ENCODE data around the gene TRIM39.

The TRIM39 gene

DNA sequence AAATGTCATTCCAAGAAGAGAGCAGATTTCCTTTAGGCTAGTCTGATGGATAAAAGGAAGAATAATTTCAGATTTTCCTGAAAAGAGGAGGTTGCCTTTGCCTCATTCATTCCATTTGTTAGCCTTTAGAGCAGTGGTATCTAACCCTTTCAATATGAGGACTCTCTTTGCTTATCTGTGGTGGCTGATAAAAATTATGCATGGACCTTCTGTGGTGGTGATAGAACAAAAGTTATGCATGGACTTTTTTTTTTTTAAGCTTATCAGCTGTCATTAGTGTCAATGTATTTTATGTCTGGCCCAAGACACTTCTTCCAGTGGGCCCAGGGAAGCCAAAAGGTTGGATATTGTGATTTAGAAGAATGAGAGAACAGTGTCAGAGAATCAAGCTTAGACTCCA is 1.7 kb downstream of the TRIM39 start:
- no peak for DNase-seq

- DNase-seq: no peak
Measured at GRCh38 chr6:30329331-30329730, 2.6 kb downstream of the TRIM39 start.

GRCh38 chr6:30331981-30332380 is 5.3 kb downstream of the TRIM39 start:
- DNase-seq: no peak

GRCh38 chr6:30334075-30334783 is 7.5 kb downstream of the TRIM39 start:
- no peak for DNase-seq

DNA sequence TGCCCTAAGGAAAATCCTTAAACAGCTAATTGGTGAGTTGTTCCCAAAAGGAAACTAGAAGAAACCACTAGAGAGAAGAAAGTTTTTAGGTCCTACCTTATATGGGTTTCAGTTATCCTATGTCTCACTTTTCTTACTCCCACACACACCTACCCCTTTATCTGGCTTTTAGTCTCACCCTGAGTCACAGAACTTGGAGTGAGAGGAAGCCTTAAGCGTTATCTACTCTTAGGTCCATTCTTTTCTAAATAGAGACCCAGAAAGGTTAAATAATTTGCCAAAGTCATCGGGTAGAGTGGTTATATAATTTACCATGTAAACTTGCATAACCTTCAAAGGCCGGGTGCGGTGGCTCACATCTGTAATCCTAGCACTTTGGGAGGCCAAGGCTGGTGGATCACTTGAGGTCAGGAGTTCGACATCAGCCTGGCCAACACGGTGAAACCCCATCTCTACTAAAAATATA is 13.9 kb downstream of the TRIM39 start:
- DNase-seq: no peak

DNA sequence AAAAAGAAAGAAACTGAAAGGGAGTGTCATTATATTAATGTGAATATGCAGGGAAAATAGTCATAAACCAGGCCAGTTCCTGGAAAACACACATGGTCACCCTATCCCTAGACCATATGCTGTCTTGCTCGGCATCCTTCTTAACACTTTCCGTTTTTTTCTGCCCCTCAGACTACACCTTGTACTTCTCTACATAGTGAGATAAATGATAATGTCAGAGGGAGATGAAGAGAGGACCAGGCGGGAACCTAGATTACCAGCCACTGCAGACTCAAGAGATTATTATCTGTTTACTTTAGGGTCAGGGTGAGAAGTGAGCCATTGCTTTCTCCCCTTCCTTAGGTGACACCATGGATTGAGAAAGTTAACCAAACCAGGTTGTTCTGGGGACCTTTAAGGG is 14.5 kb downstream of the TRIM39 start:
- DNase-seq: no peak

DNA sequence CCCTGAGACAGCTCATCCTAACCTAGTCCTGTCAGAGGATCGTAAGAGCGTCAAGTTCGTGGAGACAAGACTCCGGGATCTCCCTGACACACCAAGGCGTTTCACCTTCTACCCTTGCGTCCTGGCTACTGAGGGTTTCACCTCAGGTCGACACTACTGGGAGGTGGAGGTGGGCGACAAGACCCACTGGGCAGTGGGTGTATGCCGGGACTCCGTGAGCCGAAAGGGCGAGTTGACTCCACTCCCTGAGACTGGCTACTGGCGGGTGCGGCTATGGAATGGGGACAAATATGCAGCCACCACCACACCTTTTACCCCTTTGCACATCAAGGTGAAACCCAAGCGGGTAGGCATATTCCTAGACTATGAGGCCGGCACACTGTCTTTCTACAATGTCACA is 15.0 kb downstream of the TRIM39 start:
- DNase-seq: no peak

GRCh38 chr6:30344191-30344867 is 17.6 kb downstream of the TRIM39 start:
- no peak for DNase-seq

DNA sequence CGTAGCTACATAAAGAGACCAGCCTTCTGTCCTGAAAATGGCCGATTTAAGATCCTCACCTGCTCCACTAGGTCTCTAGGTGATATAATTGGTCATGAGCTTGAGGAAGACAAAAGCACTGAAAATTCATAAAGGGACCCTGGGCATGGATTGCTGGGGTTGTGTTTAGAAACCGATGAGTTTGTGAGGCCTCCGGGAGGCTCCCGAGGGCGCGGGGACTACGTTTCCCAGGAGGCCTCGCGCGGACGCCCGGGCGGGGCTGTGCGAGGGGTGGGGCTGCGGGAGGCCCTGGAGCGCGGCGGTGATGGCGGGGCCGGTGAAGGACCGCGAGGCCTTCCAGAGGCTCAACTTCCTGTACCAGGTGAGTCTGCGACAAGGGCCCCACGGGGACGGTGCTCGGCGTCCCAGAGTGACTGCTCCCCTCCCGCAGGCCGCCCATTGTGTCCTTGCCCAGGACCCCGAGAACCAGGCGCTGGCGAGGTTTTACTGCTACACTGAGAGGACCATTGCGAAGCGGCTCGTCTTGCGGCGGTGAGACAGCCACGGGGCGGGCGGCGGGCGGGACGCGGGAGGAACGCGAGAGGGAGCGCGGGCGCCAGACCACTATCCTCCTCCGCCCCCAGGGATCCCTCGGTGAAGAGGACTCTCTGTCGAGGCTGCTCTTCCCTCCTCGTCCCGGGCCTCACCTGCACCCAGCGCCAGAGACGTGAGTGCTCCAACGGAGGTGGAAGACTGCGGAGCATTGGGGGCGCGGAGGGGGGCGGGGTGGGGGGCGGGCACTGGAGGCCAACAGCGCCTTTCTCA is 18.3 kb downstream of the TRIM39 start, which contains the start of gene RPP21:
Gene RPP21 (plus strand): TSS at position 289 of the 804 bp plus-strand sequence. CDS start 16 bp downstream, at position 305.
- peak; percentile 73 for DNase-seq

DNA sequence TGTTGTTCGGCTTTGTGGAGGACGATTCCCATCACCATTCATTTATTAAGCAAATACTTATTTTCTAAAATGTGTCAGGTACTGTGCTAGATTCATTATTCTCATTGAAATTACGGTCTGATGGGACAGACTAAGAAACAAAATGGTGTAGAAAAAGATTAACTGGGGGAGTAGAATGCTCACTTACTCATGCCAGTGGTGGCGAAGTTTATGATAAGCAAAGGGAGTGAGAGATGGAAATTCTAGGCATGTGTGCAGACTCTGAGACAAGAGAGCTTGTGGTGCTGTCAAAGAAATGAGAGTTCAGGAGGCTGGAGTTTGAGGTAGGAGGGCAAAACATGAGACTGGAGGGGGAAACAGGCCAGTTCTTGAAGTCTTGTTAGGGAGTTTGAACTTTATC is 19.1 kb downstream of the TRIM39 start:
- no peak for DNase-seq

GRCh38 chr6:30348957-30349356 is 22.2 kb downstream of the TRIM39 start:
- no peak for DNase-seq

- DNase-seq: no peak
Measured at GRCh38 chr6:30349421-30350177, 22.9 kb downstream of the TRIM39 start.

DNA sequence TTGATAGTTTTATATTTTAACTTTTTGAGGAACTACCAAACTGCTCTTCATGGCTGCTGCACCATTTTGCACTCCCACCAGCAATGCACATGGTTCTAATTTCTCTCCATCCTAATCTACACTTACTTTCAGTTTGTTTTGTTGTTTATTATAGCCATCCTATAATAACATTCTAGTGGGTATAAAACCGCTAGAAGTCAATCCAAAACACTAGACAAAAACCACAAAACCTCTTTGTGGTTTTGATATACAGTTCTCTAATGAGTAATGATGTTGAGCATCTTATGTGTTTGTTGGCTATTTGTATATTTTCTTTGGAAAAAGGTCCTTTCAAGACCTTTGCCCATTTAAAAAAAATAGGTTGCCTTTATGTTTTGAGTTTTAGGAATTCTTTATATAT is 23.8 kb downstream of the TRIM39 start:
- DNase-seq: no peak

DNA sequence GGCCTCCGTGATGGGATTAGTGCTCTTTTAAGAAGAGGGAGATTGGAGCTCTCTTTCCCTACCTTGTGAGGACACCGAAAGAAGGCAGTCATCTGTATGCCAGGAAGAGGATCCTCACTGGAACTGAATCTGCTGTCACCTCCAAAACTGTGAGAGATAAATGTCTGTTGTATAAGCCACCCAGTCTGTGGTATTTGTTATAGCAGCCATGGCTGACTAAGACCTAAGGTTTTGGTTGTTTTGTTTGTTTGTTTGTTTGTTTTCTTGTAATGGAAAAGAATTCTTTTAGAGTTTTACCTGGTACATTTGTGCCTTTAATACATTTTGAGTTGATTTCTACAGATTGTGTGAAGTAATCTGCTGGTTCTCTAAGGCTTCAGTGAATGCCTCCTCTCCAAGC is 25.8 kb downstream of the TRIM39 start:
- no peak for DNase-seq

GRCh38 chr6:30355281-30355680 is 28.6 kb downstream of the TRIM39 start:
- DNase-seq: no peak

DNA sequence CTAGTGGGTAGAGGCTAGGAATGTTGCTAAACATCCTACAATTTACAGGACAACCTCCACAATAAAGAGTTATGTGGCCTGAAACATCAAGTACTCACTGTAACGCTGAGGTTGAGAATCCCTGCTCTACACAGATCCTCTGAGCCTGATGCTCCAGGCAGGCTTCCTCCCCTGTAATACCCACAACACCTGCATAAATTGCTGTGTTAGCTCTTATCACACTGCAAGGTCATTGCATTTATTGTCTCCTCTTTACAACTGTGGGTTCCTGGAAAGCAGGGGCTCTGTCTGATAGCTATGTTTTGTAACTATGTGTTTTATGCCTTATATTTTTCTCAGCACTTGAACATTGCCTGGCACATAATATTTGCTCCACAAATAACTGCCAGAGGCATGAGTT is 29.8 kb downstream of the TRIM39 start:
- DNase-seq: no peak

- peak; percentile 1 for DNase-seq
Measured at GRCh38 chr6:30357678-30358540, 31.2 kb downstream of the TRIM39 start.

DNA sequence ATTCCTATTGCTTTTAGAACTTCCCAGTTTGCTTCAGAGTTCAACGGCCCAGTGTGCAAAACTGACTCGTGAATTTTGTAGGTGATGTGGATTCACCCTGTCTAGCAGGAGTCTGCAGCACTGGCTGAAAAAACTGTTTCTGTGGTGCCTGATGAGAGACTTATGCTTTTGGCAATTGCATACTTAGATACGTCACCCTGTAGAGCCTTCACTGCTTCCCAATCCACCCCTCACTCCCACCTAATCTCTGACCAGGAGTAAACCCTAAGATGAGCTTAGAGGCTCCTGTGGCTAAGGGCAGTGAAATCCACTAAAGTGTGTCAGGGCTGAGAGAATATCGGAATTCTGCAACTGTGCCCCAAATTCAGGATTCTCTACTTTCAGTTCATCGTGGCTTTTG is 32.5 kb downstream of the TRIM39 start:
- no peak for DNase-seq

DNA sequence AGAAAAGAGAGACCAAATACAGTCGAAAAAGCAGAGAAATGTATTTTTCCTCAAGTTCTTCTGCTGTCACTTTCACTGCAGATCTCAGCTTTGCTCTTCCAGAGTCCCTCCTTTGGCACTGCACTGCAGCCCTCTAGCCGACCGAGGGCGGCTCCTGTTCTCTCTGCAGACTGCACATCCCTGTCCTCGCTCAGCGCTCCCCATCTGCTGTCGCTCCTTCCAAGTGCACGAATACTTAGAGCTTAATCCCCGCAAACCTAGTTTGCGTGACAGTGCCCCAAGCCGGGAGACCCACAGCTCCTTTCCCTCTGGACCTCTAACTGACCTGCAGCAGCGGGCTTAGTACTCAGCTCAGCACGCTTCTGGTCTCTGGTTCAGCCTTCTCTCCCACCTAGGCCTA is 33.4 kb downstream of the TRIM39 start:
- DNase-seq: no peak

GRCh38 chr6:30361661-30362060 is 34.9 kb downstream of the TRIM39 start:
- DNase-seq: no peak

GRCh38 chr6:30363459-30363858 is 36.7 kb downstream of the TRIM39 start:
- no peak for DNase-seq

DNA sequence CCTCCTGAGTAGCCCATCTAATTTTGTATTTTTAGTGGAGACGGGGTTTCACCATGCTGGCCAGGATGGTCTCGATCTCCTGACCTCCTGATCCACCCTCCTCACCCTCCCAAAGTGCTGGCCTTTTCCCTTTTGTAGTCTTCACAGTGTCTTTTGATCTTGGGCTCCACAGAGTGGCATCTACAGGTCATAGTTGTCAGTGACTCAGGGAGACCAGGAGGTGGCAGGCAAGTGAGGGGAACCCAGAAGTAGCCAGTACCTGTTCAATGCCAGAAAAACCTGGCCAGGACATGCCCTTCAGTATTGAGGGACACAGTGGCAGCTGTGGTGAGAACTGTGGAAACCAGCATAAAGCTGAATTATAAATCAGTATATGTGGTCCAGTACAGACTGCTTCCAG is 37.9 kb downstream of the TRIM39 start:
- no peak for DNase-seq
